GM21526 (cell line): ENCODE measurements around the gene CRYZL1.

Experiments
- ATAC-seq: cut with Tn5 transposase; IDR thresholded peaks from one replicate; pipeline ENCODE4 v1.9.1; 2021; ENCODE audit warnings: moderate library complexity; ENCODE audit not compliant: unreplicated experiment, low FRiP score

The CRYZL1 gene

DNA sequence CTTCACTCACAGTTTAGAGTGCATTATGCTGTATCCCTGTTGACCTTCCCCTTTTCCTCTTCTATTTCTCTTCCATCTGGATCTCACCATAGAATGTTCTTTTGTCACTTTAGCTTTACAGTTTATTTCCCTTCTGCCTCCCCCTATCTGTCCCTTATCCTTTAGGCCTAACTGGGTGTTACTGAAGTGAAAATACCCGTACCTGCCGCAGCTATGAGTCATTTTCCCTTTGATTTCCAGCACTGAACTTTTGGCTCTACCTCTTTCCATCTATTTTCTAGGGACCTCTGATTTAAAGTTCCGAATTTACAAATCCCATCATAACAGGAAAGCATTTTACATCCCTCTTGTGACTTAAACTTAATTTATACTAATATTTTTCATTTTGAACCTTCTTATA, 20.5 kb upstream of the CRYZL1 start:
- ATAC-seq, result no peak

DNA sequence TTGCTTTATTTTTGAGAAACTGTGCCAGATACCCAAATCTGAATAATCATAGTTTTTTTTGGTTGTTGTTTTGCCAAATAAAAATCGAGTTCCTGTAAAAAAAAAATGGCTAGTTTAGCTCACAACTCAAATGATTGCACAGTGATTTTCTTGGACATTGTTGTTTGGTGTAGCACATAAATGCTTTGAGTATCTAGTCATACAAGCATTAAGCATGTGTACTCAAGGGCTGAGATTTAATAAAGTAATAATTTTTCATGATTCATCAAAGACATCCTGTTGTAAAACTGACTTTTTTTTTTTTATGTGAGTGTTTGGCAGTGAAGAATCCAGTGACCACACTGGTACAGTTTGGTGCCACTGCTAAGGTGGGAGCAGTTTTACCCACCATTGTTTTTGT, 19.6 kb upstream of the CRYZL1 start:
- ATAC-seq, result no peak

DNA sequence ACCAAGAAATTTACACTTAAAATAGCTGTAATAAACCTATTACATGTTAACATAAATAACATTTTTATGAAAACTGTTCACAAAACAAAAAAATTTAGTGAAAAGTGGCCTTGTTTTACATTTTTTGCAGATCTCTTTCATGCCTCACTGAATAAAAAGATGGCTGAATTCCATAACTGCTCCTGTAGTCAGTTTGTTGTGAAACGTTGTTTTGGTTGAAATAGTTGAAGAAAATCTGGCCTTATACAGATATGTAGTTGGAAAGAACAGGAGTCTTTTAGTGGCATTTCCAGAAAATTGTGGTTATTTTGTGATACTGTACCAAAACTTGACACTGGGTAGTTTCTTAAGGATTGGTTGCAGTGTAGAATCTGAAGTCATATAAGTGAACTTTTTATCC, 18.9 kb upstream of the CRYZL1 start:
- no peak for ATAC-seq

DNA sequence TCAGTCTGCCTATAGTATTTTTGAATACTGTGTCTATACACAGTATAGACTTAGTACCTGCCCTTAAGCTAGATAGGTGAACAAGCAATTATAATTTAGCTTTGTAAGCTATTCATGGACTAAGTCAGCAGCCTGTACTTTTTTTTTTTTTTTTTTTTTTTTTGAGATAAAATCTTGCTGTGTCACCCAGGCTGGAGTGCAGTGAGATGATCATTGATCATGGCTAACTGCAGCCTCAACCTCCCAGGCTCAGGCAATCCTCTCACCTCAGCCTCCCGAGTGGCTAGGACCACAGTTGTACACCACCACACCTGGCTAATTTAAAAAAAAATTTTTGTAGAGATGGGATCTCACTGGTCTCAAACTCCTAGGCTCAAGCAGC, 18.0 kb upstream of the CRYZL1 start:
- no peak for ATAC-seq

DNA sequence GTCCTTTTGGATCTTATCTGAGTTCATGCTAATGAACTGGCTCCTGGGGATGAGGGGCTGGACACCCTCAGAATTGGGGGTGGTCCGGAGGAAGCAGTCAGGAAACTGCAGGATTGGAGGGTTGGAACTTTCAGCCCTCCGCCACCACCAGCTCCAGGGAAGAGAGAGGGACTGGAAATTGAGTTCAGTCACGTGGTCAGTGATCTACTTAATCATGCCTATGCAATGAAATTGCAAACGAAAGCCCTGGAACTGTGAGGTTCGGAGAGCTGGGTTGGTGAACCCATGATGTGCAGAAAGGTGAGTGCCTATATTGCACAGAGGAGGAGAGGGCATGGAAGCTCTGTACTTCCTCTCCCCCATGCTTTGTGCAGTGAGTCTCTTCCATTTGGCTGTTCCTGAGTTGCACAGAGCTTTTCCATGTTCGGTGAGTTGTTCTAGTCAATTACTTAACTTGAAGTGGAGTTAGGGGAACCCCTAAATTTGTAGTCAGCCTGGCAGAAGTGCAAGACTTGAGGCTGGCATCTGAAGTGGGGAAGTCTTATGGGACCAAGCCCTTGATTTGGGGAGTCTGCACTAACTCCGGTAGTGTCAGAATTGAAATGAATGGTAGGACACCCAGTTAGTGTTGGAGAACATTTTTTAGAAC, 17.5 kb upstream of the CRYZL1 start:
- no peak for ATAC-seq

DNA sequence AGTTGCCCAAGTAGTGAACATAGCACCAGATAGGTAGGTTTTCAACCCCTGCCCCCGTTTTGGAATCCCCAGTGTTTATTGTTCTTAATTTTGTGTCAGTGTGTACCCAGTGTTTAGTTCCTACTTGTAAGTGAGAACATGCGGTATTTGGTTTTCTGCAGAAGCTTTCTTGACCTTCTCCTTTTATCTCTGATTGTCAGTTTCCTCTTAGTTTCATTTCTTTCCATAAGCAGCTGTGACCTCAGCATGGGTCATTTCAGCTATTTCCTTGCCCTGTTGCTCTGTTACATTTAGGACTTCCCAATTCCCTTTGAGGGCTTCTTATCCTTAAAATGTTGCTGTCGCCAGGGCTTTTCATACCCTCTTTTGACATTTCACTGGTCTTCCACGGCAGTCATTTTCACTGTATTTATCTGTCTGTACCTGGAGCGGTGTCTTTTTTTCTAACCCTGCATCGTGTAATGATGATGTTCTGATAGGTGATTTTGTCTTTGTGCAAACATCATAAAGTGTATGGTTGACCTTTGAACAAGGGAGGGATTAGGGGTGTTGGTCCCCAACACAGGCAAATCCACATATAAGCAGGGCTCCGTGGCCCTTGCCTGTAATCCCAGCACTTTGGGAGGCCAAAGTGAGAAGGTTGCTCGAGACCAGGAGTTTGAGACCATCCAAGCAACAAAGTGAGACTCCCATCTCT, 15.7 kb upstream of the CRYZL1 start:
- ATAC-seq, result no peak

DNA sequence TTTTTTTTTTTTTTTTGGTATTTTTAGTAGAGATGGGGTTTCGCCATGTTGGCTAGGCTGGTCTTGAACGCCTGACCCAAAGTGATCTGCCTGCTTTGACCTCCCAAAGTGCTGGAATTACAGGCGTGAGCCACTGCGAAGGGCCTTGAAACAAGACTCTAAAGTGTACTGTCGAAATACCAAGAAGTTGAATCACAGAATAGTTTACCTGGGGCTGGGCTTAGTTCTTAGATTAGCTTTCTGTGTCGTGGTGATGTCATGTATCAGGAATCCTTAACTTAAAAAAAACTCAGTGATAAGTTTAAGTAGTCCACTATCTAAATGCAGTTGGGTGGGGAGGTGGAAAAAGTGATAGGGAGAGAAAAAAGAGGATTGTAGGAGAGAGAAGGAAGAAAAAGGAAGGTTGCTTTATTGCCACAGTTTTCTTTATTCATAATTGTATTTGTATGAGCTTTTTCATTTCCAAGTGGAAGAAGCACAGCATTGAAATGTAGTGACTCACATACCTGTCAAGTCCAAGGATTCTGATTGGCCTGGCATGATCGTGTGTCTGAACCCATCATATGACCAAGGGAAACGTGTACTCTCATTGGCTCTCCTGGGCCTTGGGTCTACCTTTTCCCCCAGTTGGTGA, 14.2 kb upstream of the CRYZL1 start:
- ATAC-seq, result no peak

DNA sequence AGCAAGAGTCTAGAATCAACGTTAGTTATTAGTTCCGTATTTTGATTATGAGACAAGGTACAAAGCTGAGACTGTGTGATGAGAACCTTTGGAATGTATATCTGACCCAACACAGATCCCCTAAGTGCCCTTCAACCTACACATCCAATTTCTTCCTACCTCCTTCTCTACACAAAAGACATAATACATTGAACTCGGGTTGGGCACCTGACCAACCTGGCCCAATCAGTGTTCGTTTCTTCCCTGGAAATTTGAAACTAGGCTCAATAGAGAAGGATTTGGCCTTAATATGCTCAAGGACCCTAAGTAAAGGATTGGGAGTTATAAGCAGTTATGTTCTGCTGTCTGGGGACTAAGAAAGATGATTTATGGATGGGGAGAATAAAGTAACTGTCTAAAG, 12.9 kb upstream of the CRYZL1 start:
- no peak for ATAC-seq

DNA sequence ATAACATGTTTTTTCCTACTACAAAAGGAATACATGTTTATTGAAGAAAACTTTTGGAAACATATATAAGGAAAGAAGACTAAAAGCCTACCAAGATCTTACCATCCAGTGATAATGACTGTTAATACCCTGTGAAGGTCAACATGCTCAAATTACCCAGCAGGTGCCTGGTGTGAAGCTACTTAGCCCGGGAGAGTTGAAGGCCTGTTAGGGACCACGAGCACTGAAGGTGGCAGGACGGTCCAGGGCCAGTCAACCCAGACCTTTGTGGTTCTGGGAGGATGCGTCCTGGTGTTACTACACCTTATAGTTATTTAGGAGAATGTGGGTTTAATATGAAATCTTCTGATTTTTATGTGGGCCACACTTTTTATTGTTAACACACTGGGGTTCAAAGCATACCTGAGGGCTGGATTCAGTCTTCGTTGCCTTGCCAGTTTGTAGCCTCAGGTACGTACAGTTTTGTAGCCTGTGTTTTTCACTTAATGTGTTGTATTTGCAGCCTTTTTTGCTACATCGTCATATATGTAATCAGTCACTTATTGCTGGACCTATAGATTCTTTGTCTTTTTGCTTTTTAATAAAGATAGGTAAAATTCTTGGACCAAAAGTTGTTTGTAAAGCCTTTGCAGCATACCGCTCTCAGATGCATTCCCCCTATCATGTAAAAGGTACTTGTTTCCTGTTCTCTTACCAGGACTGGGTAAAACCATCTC, 10.6 kb upstream of the CRYZL1 start:
- no peak for ATAC-seq

DNA sequence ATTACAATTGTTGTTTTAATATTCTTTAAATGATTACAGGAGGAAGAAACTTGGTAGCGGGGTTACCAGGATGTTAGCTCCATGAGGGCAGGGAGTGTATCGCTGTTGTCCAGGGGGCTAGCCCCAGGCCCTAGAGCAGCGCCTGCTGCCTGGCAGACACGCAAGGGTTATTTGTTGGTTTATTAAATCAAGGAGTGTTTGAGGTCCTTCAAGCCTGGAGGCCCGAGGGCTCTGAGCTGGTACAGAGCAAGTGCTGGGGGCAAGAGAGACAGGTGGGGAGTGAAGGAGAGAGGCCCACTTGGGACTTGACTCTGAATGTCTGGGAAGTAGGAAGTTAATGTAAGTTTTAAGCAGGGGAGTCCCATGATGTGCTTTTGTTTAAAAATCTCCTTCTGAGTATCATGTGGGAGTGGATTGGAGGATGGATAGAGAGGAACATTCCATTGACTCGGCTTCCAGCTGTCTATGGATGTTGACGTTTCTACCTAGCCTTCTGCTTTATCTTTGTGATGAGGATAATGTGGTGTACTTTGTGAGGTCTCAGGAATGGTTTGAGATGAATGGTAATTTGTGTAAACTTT, 9.5 kb upstream of the CRYZL1 start:
- ATAC-seq, result no peak

DNA sequence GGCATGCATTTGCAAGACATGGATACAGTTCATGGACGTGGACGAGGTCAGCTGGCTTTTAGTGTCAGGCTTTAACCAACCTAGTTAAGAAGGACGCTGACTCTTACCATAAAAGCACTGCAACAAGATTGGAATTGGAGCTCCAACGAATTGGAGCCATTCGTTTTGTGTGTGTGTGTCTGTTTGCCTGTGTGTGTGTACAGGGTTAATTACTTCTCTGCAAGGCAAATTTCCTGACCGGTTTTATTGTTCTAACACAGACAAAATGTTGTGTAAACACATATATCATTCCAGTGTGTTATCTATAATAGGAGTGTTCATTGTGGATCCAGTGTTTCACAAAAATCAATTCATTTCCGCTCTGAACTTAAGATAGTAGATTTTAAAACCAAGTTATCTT, 8.7 kb upstream of the CRYZL1 start:
- no peak for ATAC-seq

DNA sequence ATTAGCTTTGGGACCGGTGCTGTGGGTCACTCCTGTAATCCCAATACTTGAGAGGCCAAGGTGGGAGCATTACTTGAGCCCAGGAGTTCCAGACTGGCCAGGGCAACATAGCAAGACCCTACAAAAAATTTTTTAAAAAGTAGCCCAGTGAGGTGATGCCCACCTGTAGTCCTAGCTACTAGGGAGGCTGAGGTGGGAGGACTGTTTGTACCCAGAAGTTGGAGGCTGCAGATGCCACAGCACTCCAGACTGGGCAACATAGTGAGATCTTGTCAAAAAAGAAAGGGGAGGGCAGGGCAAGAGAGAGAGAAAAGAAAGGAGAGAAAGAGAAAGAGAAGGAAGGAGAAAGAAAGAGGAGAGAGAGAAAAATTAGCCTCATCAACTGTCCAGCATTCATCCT, 7.0 kb upstream of the CRYZL1 start:
- no peak for ATAC-seq

DNA sequence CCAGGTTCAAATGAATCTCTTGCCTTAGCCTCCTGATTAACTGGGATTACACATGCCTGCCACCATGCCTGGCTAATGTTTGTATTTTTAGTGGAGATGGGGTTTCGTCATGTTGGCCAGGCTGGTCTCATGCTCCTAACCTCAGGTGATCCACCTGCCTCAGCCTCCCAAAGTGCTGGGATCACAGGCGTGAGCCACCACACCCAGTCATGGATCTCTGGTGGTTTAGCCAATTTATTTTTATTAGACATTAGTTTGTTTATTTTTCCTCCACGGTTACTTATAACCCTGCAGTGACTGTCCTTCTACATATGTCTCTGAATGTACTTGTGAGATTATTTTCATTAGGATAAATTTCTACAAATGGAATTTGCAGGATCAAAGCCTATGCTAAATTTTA, 6.0 kb upstream of the CRYZL1 start:
- ATAC-seq, result no peak

DNA sequence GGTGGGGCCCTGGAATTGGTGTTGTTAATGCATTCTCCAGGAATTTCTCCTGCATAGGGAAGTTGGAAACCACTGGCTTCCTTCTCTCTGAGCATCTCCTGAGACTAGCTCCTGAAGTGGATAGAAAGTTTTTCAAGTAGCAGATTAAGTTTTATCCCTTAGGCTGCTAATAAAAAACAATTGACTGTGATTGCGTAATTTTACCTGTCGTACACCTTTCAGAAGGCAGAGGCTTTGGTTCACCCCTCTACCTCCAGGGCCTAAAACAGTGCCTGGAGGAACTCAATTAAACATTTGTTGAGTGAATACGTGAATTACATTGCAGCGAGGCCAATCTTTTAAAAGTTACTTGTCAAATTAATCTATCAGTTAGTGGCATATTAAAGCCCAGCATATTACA, 4.2 kb upstream of the CRYZL1 start:
- no peak for ATAC-seq

DNA sequence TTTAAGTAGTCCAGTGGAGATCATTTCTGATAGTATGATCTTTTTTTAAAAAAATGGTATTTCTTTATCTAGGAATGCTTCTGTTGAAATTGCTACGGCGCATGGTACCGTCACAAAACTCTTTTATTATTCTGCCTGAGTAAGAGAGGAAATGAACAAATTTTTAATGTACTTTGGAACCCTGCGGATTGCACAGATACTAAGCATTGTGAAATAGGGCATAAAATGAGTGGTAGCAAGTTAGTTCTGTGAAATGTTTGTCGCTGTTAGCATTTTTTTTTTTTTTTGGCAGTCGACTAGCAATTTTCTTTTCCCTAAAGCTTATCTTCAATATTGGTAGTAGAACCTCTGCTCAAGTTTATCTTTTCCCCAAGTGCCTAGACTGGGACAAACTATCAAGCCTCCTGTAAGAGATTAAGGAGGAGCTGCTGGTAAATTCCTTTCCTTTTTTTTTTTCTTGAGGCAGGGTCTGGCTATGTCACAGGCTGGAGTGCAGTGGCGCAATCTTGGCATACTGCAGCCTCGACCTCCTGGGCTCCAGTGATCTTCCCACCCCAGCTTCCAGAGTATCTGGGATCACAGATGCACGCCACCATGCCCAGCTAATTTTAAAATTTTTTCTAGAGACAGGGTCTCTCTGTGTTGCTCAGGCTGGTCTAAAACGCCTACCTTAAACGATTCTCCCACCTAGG, 3.0 kb upstream of the CRYZL1 start:
- no peak for ATAC-seq

DNA sequence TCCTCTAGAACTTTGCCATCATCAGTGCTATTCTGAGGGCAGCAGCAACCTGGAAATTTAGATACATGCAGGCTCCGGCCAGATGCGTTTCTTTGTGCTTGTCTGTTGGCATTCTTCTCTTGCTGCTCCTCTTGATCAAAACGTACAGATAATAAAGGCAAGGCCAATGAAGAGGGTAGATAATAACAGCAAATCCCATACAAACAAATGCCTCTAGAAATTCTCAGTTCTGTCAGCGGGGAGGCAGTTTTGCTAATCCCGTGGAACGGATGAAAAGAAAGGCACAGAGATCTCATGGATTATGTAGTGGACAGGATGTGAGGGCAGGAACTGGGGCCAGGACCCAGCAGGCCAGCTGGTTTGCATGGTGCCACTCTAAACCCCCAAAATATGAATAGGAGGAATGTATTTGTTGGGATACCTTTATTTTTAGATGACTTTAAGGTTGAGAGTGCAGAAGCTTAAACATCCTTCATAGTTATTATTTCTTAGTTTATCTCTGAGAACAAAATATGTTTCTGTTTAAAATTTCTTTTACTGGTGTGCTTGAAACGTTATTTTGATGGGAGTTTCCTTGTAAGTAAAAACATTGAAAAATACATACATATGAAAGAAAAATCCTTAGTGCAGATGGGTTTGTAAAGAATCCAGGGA, 2.2 kb upstream of the CRYZL1 start:
- ATAC-seq, result no peak

DNA sequence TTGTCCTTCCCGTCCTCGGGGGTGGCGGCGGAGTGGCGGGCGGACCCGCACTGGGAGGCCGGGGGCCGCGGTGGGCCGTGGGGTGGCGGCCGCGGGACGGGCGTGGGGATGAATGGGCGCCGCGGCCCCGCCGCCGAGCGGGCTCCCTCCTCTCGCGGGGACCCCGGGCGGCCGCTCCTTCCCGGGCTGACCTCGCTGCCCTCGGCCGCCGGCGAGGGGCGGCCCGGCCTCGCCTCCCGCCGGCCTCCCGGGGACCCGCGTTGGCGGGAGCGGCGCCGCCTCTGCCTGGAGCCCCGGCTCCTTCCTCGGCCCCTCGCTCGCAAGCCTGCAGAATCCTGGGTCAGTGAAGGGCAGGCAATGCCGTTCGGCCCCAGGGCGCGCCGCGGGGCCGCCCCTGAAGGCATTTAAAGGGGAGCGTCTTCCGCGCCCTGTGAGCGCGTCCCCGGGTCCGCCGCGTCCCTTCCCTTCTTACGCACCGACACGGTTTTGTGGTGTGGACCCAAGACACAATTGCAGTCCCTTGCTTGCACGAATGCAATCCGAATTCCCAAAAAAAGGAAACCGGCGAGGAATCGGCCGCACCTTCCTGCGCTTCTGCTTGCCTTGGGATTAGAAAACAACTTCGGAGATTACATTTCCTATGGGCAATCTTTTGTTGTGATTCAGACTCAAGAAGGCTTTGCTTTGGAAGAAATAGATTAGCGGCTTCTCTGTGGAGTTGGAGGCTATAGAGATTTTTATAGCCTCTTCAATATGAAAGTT, 1.5 kb upstream of the CRYZL1 start:
- peak; percentile 3 for ATAC-seq

DNA sequence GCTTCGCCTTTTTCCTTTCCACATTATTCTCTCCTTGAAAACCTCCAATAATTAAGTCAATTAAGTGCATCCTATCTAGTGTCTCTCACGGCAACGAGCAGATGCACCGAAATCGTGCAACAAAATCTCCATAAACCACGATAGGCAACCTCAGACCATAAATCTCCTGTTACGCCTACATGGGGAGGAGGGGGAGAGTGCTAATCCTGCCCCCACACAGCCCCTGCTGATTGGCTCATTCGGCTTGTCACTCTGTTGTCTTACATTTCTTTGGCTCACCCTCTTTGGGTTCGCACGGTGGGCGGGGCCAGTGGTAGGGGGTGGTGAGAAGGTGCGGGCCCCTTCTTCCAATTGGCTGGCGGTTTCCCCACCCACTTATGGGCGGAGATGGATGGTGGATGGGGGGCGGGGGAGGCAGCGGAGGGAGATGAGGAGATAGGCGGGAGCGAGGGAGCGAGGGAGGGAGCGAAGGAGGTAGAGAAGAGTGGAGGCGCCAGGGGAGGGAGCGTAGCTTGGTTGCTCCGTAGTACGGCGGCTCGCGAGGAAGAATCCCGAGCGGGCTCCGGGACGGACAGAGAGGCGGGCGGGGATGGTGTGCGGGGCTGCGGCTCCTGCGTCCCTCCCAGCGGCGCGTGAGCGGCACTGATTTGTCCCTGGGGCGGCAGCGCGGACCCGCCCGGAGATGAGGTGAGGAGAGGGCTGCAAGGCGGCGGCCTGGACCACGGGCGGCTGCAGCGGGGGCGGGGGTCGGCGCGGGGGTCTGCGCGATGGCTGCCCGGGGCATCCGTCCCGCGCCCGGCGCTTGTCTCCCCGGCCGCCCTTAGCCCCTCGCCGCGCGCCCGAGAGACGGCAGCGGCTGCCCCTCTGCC, 720 bp upstream of the CRYZL1 start, which contains the start of gene ITSN1:
Gene ITSN1, plus strand, starts transcription at position 475 of the 869 bp plus-strand sequence. CDS start 76,328 bp downstream, outside the sequence.
- ATAC-seq, result peak; percentile 69
